ENCODE measurements around the gene RNF166. TPM values are rescaled to one million over a fixed set of nuclear protein-coding genes. Genes with fewer than 3 reads are reported as not detected.

The RNF166 gene
- total RNA-seq, 1 experiment from 2014 or later: 19.8 TPM

DNA sequence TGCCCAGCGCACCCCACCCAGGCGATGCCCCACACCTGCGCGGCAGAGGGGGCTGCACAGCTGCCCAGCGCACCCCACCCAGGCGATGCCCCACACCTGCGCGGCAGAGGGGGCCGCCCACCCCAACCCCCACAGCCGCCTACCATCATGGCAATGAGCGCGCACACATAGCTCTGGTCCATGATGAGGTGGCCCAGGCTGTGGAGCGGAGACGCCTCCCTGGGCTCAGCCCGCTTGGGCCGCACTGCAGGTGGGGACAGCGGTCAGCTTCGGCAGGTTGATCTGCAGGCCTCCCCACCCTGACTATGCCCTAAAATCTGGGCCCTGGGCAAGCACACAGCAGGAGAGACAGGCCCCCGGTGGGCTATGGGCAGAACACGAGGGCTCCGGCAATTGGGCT, 30.3 kb upstream of the RNF166 start:
- Histone ChIP-seq H3K36me3 (ENCODE audit: control insufficient read depth, insufficient read depth, low read length) (no peaks in the 10 kb centered on the region; the same call in 1 of the 2 replicates), H3K4me3 (ENCODE audit: low read depth in 2 of 2, low read length in 2 of 2) (no peak overlapping the region), H3K27me3 (ENCODE audit: control insufficient read depth, insufficient read depth, low read length) (no peaks in the 10 kb centered on the region), H3K27ac (ENCODE audit: low read length) (no peak overlapping the region), H3K9me3 (ENCODE audit: control insufficient read depth, insufficient read depth, low read depth, low read length) (no peaks in the 10 kb centered on the region), H3K4me1 (ENCODE audit: control insufficient read depth, insufficient read depth, low read length) (no peaks in the 10 kb centered on the region; the same call in 1 of the 2 replicates)
- ChIA-PET POLR2A (no interaction called here), CTCF (interaction anchor here (0.7 to 1.6 kb wide), 2 partner anchors 60 to 74 kb away, joined by 5 to 7 read pairs; no protein-coding TSS in a partner anchor)
- no TSS peak for BruUV-seq (replicated peaks)
- intact Hi-C loops (cut with micrococcal nuclease; ENCODE audit: unreplicated experiment) (loop anchor here (10.0 kb wide), 1 partner anchor 48 kb away; the partner anchor contains the start of gene PIEZO1), in situ Hi-C loops (cut with HindIII; ENCODE audit: low pct_unique_long_range_greater_than_20kb, low sequenced_read_pairs) (no loop called here)
- ATAC-seq (no peak), DNase-seq (ENCODE audit: low read depth, low spot score) (no peak)
- no peak for TF ChIP-seq REST (IDR thresholded peaks at IDR 0.05; ENCODE audit: insufficient read depth in 1 of 2, low read depth in 2 of 2, low read length in 1 of 2)
- no peak for TF ChIP-seq TCF7L2 (IDR thresholded peaks at IDR 0.05; ENCODE audit: low read depth, low read length)
- TF ChIP-seq, protein P1, sequence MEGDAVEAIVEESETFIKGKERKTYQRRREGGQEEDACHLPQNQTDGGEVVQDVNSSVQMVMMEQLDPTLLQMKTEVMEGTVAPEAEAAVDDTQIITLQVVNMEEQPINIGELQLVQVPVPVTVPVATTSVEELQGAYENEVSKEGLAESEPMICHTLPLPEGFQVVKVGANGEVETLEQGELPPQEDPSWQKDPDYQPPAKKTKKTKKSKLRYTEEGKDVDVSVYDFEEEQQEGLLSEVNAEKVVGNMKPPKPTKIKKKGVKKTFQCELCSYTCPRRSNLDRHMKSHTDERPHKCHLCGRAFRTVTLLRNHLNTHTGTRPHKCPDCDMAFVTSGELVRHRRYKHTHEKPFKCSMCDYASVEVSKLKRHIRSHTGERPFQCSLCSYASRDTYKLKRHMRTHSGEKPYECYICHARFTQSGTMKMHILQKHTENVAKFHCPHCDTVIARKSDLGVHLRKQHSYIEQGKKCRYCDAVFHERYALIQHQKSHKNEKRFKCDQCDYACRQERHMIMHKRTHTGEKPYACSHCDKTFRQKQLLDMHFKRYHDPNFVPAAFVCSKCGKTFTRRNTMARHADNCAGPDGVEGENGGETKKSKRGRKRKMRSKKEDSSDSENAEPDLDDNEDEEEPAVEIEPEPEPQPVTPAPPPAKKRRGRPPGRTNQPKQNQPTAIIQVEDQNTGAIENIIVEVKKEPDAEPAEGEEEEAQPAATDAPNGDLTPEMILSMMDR (IDR thresholded peaks at IDR 0.05): no peak
- no peak for TF ChIP-seq POLR2AphosphoS5 (IDR thresholded peaks at IDR 0.05; ENCODE audit: low read depth, low read length)
- no peak for TF ChIP-seq SIN3A (IDR thresholded peaks at IDR 0.05; ENCODE audit: borderline replicate concordance, insufficient read depth, low read depth, low read length)

DNA sequence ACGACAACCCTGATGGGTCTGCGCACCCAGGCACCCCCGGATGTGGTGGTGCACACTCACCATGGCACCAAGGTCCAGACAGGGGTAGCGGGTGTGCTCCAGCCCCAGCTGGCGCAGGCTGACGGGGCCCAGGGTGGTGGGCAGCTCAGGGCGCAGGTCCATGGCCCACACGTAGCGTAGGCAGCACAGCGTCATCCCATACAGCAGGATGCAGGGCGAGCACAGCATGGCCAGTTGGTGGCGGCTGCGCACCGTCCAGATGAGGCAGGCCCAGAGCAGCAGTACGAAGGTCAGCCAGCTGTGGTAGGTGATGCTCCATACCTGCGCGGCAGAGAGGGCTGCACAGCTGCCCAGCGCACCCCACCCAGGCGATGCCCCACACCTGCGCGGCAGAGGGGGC, 29.9 kb upstream of the RNF166 start:
- no TSS peak for BruUV-seq (replicated peaks)
- TF ChIP-seq REST (IDR thresholded peaks at IDR 0.05; ENCODE audit: insufficient read depth in 1 of 2, low read depth in 2 of 2, low read length in 1 of 2) (no peak), POLR2AphosphoS5 (IDR thresholded peaks at IDR 0.05; ENCODE audit: low read depth, low read length) (no peak), SIN3A (IDR thresholded peaks at IDR 0.05; ENCODE audit: borderline replicate concordance, insufficient read depth, low read depth, low read length) (no peak), TCF7L2 (IDR thresholded peaks at IDR 0.05; ENCODE audit: low read depth, low read length) (no peak)
- TF ChIP-seq, protein P1 (IDR thresholded peaks at IDR 0.05): no peak
- POLR2A ChIA-PET: no interaction called here
- DNase-seq (ENCODE audit: low read depth, low spot score) (no peak), ATAC-seq (no peak)
- no peaks in the 10 kb centered on the region for H3K9me3 ChIP-seq (ENCODE audit: control insufficient read depth, insufficient read depth, low read depth, low read length)
- H3K27me3 ChIP-seq (ENCODE audit: control insufficient read depth, insufficient read depth, low read length): no peaks in the 10 kb centered on the region
- intact Hi-C loops (cut with micrococcal nuclease; ENCODE audit: unreplicated experiment) (loop anchor here (10.0 kb wide), 1 partner anchor 49 kb away; the partner anchor contains the start of gene PIEZO1), in situ Hi-C loops (cut with HindIII; ENCODE audit: low pct_unique_long_range_greater_than_20kb, low sequenced_read_pairs) (no loop called here)
- no peak overlapping the region for H3K27ac ChIP-seq (ENCODE audit: low read length)
- no peaks in the 10 kb centered on the region; the same call in 1 of the 2 replicates for H3K36me3 ChIP-seq (ENCODE audit: control insufficient read depth, insufficient read depth, low read length)
- no peaks in the 10 kb centered on the region; the same call in 1 of the 2 replicates for H3K4me1 ChIP-seq (ENCODE audit: control insufficient read depth, insufficient read depth, low read length)
- no peak overlapping the region for H3K4me3 ChIP-seq (ENCODE audit: low read depth in 2 of 2, low read length in 2 of 2)
- CTCF ChIA-PET: no interaction called here
